GM21825 (cell line): ENCODE data around the gene SMG6.

Experiments used
- ATAC-seq: cut with Tn5 transposase; IDR thresholded peaks from one replicate; pipeline ENCODE4 v1.9.1; 2021; ENCODE audit warnings: mild to moderate bottlenecking, moderate library complexity; ENCODE audit not compliant: unreplicated experiment

The SMG6 gene

GRCh38 chr17:2035541-2036488 lies 267.8 kb downstream of the SMG6 start:
- no peak for ATAC-seq

GRCh38 chr17:2034806-2035540 lies 268.6 kb downstream of the SMG6 start:
- no peak for ATAC-seq

GRCh38 chr17:2034157-2034556 lies 269.4 kb downstream of the SMG6 start:
- ATAC-seq, result no peak

GRCh38 chr17:2033153-2033552 lies 270.4 kb downstream of the SMG6 start:
- no peak for ATAC-seq

- no peak for ATAC-seq
Measured at GRCh38 chr17:2030779-2031163, 272.8 kb downstream of the SMG6 start.

GRCh38 chr17:2029911-2030778 lies 273.4 kb downstream of the SMG6 start, which contains the start of gene DPH1:
Gene DPH1 (plus strand): TSS chr17:2030153. CDS start chr17:2030170, 17 bp downstream.
- peak; percentile 59 for ATAC-seq

- ATAC-seq, result no peak
Measured at GRCh38 chr17:2028737-2029136, 274.8 kb downstream of the SMG6 start.

GRCh38 chr17:2028234-2028614 lies 275.4 kb downstream of the SMG6 start:
- no peak for ATAC-seq

GRCh38 chr17:2027528-2028233 lies 275.9 kb downstream of the SMG6 start:
- ATAC-seq, result no peak

- no peak for ATAC-seq
Measured at GRCh38 chr17:2025622-2026309, 277.8 kb downstream of the SMG6 start.

- ATAC-seq, result no peak
Measured at GRCh38 chr17:2025220-2025621, 278.4 kb downstream of the SMG6 start, which contains the start of gene RTN4RL1. Gene RTN4RL1 (minus strand): TSS chr17:2025334. CDS start chr17:2024865, 469 bp downstream.

- ATAC-seq, result no peak
Measured at GRCh38 chr17:2024572-2025219, 278.9 kb downstream of the SMG6 start.

- ATAC-seq, result no peak
Measured at GRCh38 chr17:2023692-2024571, 279.7 kb downstream of the SMG6 start.

- no peak for ATAC-seq
Measured at GRCh38 chr17:2023256-2023655, 280.3 kb downstream of the SMG6 start.

- ATAC-seq, result no peak
Measured at GRCh38 chr17:2022647-2023240, 280.8 kb downstream of the SMG6 start.

GRCh38 chr17:2020721-2021120 lies 282.9 kb downstream of the SMG6 start:
- no peak for ATAC-seq

- no peak for ATAC-seq
Measured at GRCh38 chr17:2019723-2020122, 283.9 kb downstream of the SMG6 start.
